ENCODE results near the gene ID3.
A peak's percentile ranks its signal among the peaks of the same experiment; 100 is the strongest.
"Not testable (repeated sequence)": the region's sequence is repeated elsewhere in the genome, so short reads cannot be mapped to it uniquely, and the experiment has no call there.

Gene ID3

GRCh38 chr1:23546897-23547584, 12.3 kb downstream of the ID3 start:
- no peak for DNase-seq (ENCODE audit: low read depth)

GRCh38 chr1:23545851-23546250, 13.4 kb downstream of the ID3 start:
- DNase-seq (ENCODE audit: low read depth) = no peak

GRCh38 chr1:23544444-23545389, 14.6 kb downstream of the ID3 start:
- no peak for DNase-seq (ENCODE audit: low read depth)

- no peak for DNase-seq (ENCODE audit: low read depth)
These were observed 15.4 kb downstream of the ID3 start for GRCh38 chr1:23543707-23544443.

- DNase-seq (ENCODE audit: low read depth) = not testable (repeated sequence)
These were observed 16.4 kb downstream of the ID3 start for GRCh38 chr1:23542940-23543339.

- DNase-seq (ENCODE audit: low read depth) = peak; percentile 84
These were observed 19.5 kb downstream of the ID3 start for GRCh38 chr1:23539698-23540266.

- no peak for DNase-seq (ENCODE audit: low read depth)
These were observed 21.9 kb downstream of the ID3 start for GRCh38 chr1:23537296-23537973.

GRCh38 chr1:23533246-23534023, 25.9 kb downstream of the ID3 start:
- DNase-seq (ENCODE audit: low read depth) = no peak

GRCh38 chr1:23531562-23532094, 27.7 kb downstream of the ID3 start:
- no peak for DNase-seq (ENCODE audit: low read depth)

GRCh38 chr1:23530747-23531561, 28.3 kb downstream of the ID3 start, which contains the start of gene E2F2:
Gene E2F2 (minus strand): TSS chr1:23531233. CDS start chr1:23530793, 440 bp downstream.
- DNase-seq (ENCODE audit: low read depth) = peak; percentile 74

GRCh38 chr1:23530087-23530746, 29.1 kb downstream of the ID3 start:
- DNase-seq (ENCODE audit: low read depth) = no peak

GRCh38 chr1:23529146-23530086, 29.9 kb downstream of the ID3 start:
- DNase-seq (ENCODE audit: low read depth) = no peak

- DNase-seq (ENCODE audit: low read depth) = peak; percentile 81
These were observed 30.9 kb downstream of the ID3 start for GRCh38 chr1:23528250-23528978.

- peak; percentile 8 for DNase-seq (ENCODE audit: low read depth)
These were observed 31.4 kb downstream of the ID3 start for GRCh38 chr1:23527900-23528249.

- no peak for DNase-seq (ENCODE audit: low read depth)
These were observed 31.9 kb downstream of the ID3 start for GRCh38 chr1:23527366-23527765.

GRCh38 chr1:23526329-23527041, 32.8 kb downstream of the ID3 start:
- DNase-seq (ENCODE audit: low read depth) = no peak

All from activated T-helper 1 cell treated with Interleukin-2 at 50 U/mL for 16 hours (primary cell).